ENCODE measurements around the gene CKM. TPM values are rescaled to one million over a fixed set of nuclear protein-coding genes. Genes with fewer than 3 reads are reported as not detected.

The CKM gene
- polyA plus RNA-seq (ENCODE audit: insufficient read length in 4 of 4) = under 1 TPM; 0.26 to 0.60 (median 0.41) TPM

DNA sequence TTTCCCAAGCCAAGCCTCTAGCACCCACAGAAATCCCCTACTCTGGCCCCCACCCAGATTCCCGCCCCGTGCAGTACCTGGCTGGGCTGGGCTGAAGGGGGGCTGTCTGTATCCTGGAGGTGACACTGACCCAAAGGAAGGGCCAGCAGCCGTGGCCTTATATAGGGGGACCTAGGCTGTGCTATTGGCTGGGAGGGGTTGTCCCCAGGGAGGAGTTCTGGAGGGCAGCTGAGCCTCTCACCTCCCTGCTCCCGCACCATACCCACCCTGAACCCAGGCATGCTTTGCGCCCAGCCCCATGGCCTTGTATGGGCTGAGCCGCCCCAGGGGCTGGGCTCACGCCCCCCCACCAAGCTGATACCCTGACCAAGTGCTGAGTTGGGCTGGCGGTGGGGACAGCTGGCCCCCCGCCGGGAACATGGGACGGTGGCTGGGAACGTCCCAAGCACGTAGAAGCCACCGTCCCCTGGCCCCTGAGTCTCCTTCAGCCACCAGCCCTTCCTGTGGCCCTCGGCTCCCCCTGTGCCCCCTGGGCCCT lies at the start of gene CKM:
Gene CKM, minus strand, starts transcription at position 132 of the 538 bp plus-strand sequence. CDS start 3,162 bp downstream, outside the sequence.
- no peak for DNase-seq (ENCODE audit: low read depth in 4 of 4, low spot score in 3 of 4)

DNA sequence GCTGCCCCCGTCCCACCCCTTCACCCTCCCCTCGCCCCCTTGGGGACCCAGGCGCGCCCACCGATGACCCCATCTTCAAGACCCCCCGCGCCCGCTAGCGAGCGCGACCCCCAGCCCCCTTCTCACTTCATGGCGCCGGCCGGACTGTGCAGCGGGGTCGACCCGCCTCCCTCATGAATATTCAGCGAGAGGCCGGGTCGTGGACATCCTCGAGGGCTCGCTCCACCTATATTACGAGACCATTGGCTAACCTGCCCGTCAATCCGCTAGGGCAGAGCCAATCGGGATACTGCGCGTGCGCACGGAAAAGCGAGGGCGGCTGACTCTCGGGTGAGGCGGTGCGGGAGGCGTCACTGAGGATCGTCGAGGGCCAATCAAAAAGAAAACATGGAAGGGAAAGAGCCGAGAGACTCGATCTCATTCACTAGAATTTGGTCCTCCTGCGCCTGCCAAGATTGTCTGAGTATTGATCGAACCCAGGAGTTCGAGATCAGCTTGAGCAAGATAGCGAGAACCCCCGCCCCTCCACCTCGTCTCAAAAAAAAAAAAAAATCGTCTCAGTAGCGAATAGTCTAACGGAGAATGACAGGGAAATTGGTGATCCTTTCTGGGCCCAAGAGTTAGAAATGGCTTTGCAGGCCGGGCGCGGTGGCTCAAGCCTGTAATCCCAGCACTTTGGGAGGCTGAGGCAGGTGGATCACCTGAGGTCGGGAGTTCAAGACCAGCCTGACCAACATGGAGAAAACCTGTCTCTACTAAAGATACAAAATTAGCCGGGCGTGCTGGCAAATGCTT lies 47.9 kb upstream of the CKM start, which contains the start of gene ERCC2:
Gene ERCC2, minus strand, starts transcription at position 164 of the 795 bp plus-strand sequence. Its CDS starts 33 bp downstream, at position 131.
- peak; percentile 99 for DNase-seq (ENCODE audit: low read depth in 4 of 4, low spot score in 3 of 4)

DNA sequence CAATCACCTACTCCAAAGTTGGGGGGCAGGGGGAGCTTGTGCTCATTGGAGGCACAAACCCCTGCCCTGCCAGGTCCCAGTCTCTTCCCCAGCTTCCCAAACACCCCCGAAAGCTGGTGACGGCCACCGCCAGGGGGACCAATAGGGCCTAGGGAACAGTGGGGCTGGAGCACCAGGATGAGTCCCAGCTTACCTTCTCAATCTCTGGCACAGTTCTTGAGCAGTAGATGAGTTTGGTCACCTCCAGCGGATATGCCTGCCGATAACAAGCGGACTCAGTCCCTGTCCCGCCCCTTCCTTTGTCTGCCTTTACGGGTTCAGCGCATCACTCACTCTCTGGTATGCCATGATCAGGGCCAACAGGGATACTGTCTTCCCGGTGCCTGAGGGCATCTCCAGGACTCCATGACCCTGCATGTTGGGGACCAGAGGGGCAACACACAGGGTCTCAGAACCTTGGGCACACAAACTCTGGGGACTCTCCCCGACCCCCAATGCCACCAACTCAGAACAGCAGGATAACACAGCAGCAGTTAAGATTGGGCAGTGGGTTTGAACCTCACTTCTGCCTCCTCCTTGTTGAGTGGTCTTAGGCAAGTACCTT lies 46.2 kb upstream of the CKM start:
- no peak for DNase-seq (ENCODE audit: low read depth in 4 of 4, low spot score in 3 of 4)

DNA sequence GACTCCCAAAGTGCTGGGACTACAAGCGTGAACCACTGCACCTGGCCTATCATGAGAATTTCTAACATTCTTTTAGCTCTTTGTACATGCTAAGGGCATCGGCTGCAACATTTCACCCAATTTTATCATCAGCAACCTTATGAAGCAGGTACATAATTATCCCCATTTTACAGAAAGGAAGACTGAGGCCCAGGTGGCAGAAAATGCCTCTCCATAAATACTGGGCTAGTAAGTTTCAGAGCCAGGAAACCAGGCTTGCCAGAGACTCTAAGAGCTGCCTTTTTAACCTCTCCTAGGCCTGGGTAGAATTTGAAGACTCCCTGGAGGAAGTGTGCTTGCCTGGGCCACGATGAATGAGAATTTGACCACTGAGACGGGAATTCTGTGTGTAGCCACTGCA lies 45.5 kb upstream of the CKM start:
- DNase-seq (ENCODE audit: low read depth in 4 of 4, low spot score in 3 of 4) = no peak

DNA sequence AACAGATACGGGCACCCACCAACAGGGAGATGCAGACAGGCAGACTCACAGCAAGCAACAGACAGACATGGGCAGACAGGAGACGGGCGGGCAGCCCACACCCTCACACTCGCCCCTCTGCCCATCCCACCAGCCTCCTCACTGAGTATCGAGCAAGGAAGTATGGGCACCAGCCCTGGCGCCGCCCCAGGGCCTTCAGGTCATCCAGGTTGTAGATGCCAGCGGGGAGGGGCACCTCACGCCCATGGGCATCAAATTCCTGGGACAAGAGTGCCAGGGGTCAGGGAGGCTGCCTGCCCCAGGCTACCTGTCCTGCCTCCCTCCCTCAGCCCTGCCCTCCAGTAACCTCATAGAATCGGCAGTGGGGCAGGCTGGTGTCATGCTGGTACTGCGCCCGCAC lies 42.0 kb upstream of the CKM start:
- no peak for DNase-seq (ENCODE audit: low read depth in 4 of 4, low spot score in 3 of 4)

DNA sequence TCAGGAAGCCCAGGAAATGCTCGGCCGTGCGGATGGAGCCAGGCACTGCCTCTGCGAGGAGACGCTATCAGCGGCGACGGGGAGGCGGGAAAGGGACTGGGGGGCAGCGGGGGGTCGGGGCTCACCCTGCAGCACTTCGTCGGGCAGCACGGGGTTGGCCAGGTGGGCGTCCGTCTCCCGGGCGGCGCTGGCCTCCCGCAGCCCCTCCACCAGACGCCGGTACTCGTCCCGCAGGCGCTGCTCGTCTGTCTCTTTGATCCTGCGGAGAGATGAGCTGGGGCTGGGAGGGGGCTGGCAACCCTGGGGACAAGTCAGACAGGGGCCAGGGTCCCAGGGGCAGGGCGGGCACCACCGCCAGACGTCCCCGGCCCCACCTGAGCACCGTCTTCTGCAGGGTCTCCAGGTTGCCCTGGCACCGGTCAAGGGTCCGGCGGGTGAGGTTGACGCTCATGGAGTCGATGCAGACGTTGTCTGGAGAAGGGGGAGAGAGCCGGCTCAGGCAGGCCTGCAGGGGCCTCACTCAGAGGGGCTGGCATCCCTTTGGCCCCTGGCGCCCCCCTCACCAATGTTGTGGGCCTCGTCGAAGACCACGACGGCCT lies 41.3 kb upstream of the CKM start:
- no peak for DNase-seq (ENCODE audit: low read depth in 4 of 4, low spot score in 3 of 4)

DNA sequence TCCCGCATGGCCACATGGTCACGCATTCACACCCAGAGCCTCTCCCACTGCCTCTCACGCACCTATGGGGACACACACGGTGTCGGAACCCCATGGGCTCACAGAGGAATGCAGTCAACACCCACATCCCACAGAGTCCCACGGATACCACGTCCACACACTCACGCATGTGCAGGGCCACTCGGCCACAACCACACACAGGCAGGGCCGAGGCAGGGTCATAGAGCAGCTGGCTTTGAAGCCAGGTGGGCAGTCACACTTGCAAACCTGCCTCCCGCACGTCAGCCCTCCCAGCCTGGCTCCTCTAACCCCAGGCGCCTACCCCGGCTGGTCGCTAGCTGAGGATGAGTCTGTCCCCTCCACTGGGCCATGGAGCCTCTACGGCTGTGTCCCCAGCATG lies 39.6 kb upstream of the CKM start:
- DNase-seq (ENCODE audit: low read depth in 4 of 4, low spot score in 3 of 4) = no peak

DNA sequence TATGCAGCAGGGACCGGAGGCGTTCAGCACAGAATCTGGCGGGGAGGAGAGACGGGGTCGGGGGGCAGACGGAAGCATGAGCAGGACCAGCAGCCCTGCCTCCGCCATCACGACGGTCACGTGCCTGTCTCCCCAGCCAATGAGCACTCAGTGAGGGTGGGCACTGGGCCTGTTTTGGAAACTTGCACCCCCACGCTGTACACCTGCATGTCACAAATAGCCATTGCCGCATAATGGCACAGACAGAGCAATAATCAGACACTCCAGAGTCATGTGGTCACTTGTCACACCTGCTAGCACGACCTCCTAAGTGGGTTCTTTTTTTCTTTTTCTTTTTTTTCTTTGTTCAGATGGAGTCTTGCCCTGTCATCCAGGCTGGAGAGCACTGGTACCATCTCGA lies 38.9 kb upstream of the CKM start:
- no peak for DNase-seq (ENCODE audit: low read depth in 4 of 4, low spot score in 3 of 4)

DNA sequence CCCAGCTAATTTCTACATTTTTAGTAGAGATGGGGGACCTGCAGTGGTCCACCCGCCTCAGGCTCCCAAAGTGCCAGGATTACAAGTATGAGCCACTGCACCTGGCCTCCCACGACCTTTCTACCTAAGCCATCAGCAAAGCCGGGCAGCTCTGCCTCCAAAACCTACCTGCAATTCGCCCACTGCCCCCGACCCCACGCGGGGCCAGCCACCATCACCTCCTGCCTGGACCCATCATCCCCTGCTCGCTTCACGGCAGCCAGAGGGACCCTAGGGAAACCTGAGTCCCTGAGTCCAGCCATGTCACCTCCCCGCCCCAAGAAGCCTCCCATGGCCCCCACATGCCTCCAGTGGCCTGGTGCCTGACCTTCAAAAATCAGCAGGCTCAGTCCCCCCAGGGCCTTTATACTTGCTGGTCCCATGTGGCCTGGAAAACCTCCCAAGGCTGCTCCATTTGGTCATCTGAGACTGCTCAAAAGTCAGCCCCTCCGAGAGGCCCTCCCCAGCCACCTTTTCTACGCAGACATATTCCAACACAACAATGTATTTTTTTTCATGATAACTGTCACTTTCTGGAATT lies 35.6 kb upstream of the CKM start:
- no peak for DNase-seq (ENCODE audit: low read depth in 4 of 4, low spot score in 3 of 4)

DNA sequence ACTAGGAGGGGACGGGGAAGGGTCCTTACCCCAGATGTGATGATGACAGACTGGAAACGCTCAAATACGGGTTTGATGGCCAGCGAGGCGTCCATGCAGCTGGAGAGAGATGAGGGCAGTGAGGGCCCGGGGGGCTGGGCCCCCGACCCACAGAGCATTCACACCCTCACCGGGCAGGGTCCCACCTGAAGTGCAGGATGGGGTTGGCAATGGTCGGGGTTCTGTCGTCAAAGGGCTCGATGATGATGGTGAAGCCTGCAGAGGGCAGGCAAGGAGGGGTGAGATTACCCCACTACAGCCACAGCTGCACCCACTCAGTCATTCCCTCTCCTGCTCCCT lies 34.7 kb upstream of the CKM start:
- no peak for DNase-seq (ENCODE audit: low read depth in 4 of 4, low spot score in 3 of 4)

DNA sequence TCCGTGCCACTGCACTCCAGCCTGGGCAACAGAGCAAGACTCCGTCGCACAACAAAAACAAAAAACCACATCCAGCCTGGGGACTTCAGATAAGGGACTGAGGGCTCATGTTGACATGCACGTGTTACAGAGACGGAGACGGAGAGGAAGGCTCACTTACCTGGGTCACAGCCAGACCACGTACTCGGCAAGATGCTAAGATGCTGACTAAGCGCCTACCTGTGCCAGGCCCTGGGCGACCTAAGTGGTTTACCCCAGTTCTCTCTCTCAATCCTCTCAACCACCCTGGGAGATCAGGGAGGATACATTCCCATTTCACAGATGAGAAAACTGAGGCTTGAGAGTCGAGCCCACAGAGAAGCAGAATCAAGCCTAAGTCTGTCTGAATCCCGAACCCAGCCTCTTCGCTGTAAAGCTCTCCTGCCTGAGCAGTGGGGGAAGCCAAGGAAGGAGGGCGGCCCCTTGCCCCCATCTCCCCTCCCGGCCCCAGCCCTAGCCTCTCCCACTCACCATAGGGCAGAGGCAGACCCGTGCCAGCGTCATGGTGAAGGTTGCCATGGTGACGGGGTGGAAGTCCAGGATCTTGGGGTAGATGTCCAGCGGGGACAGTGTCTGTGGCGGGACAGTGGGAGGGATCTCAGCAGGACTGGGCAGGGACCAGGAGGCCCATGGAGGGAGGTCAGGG lies 34.2 kb upstream of the CKM start:
- DNase-seq (ENCODE audit: low read depth in 4 of 4, low spot score in 3 of 4) = no peak

DNA sequence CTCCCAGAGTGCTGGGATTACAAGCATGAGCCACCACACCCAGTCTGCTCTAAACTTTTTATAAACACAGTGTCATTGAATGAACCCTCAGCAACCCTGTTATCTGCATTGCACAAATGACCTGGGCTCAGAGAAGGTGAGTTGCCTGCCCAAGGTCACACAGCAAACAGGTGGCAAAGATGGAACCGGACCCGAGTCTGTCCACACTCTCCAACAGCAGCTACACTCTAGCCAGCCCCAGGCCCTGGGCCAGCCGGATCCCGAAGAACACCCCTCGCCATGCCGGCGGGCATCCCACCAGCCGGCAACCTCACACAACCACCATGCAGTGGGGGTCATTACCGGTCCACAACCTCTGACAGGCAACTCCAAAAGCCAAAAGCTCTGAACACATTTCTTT lies 33.2 kb upstream of the CKM start:
- no peak for DNase-seq (ENCODE audit: low read depth in 4 of 4, low spot score in 3 of 4)

DNA sequence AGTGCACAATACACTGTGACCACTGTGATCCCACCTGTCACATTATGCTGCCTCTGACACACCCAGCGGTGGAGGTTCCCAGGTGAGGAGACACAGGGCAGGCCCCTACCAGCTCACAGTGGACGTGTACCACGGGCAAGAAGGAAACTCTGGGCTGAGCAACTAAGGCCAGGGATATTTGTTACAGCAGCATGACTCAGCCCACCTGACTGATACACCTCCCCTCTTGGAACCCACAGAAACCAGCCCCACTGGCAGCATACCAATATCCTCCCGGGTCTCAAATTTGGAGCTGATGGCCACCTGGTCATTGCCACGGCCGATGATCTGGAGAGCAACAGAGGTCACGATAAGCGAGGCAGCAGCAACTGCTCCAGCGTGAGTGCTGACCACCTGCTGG lies 32.7 kb upstream of the CKM start:
- DNase-seq (ENCODE audit: low read depth in 4 of 4, low spot score in 3 of 4) = no peak

DNA sequence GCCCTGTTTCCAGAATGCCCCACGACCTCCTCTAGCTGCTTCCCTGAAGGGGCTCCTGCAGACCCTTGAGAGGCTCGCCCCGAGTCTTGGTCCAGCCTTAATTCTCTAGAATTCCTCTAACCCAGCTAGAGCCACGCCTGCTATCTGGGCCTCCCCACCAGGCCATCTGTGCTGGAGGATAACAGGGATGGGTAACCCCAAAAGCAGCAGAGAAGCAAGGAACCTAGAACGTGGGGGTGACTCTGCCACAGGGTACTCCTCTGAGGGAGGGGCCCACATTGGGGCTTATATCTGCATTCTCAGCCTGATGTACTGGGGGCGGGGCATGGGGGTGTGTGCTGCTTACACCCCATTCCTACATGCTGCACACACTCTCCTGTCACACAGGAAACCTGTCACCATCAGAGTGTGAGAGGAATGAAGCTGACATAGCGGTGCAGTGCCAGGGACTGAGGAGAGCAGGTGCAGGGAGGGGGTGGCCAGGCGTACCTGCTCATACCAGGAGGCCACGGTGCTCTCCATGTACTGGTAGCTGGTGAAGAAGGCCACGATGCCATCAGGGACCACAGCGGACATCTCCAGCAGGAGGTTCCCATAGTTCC lies 31.7 kb upstream of the CKM start:
- no peak for DNase-seq (ENCODE audit: low read depth in 4 of 4, low spot score in 3 of 4)

DNA sequence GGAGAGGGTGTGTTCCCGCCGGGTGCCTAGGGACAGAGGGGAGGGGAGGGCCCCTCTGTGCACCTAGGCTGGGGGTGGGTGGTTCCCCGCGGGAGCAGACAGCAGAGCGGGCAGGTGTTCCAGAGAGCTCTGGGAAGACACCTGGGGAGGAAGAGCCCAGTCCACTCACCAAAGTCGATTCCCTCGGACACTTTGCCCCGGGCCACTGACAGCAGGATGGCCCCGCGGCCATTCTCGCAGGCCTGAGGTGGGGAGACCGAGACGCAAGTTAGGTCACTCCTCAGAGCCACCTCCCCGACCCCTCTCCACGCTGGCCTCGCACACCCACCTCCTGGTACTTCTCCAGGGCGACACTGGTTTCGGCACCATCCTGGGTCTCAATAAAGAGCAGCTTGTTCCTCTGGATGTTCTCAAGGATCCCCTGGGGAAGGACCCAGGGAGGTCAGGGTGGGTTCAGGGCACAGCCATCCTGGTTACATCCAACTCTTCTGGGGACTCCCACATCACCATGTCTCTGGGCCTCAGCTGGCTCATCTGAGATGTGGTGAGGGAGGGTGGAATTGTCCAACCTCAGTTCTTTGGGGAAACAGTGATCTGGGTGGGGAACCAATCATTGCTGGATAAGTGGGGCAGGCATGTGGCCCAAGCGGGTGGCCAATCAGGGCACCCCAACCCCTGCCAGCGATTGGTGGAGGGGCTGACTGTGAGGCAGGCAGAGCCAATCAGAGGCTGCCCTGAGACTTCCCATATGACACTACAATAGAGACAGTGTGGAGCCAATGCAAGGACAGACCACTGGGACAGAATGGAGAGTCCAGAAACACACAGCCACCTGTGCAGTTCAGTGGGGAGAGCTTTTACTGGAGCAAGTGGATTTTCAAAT lies 30.5 kb upstream of the CKM start:
- DNase-seq (ENCODE audit: low read depth in 4 of 4, low spot score in 3 of 4) = no peak

DNA sequence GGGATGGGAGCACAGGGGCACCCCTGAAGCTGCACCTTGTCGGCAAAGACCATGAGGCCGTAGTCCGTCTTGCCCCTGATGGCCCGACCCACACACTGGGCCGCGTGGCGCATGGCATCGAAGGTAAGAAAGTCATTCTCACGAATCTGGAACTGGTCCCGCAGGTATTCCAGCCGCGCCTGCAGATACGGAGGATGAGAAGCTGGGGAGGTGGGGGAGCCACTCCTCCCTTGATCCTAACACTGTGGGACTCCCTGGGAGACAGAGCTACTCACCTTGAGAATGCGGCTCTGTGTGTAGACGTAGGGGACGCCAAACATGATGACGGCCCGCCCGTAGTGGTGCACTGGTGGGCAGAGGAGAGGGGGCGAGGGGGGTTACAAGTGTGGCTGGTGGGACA lies 29.8 kb upstream of the CKM start:
- DNase-seq (ENCODE audit: low read depth in 4 of 4, low spot score in 3 of 4) = no peak

DNA sequence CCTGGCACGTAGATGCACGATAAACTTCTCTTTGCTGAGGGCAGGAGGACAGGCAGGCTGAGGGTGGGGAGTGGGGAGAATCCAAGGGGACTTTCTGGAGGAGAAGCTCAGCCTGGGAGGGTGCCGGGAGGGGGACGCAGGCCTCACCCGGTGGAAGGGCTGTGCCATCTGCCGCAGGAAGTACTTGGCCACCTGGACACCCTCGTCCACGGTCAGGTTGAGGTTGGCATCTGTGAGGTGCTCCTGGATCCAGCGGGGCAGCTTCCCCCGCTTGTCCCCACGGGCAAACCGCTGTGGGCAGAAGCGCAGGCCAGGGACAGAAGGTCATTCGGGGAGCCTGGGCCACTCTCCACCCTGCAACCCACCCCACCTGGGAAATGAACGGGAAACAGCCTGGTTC lies 29.4 kb upstream of the CKM start:
- DNase-seq (ENCODE audit: low read depth in 4 of 4, low spot score in 3 of 4) = no peak

DNA sequence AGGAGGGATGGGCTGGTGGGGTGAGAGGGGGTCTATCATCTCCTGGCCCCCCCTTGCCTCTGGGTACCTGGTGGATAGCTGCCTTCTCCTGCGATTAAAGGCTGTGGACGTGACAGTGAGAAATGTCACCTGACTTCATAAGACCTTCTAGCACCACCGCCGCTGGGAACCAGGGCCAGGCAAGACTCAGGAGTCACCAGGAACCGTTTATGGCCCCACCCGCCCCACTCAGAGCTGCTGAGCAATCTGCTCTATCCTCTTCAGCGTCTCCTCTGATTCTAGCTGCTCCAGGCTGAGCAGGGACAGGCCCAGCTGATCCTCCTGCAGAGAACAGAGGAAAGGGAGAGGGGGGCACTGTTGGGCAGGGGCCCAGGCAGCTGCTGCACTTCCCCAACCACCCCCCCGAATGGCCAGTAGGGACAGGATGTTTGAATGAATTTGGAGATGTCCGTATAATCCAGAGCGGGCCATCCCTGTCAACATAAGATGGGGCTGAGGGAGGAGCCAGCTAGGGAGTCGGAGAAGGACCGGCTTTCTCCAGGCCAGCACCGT lies 28.8 kb upstream of the CKM start:
- no peak for DNase-seq (ENCODE audit: low read depth in 4 of 4, low spot score in 3 of 4)

DNA sequence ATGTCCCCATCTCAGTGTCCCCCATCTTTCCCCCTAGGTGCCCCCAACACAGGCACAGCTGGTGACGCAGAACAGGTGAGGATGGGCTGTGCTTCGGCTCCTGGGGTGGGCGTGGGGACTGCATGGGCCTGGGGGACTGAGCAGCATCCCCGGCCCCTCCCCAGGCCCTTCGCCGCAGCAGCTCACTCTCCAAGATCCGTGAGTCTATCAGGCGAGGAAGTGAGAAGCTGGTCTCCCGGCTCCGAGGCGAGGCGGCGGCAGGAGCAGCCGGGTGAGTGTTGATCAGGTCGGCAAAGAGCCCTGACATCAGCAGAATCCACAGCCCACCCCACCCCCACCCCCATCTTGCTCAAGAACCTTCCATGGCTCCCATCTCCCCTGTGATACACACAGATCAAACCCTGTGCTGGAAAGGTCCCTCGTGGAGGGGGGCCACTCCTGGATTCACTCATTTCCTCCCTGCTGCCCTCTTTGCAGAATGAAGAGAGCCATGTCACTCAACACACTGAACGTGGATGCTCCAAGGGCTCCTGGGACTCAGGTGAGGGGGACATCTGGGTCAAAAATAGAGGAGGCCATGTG lies 27.9 kb upstream of the CKM start:
- DNase-seq (ENCODE audit: low read depth in 4 of 4, low spot score in 3 of 4) = no peak

Data from left renal pelvis (tissue), 4 donors.